Measurements from ENCODE around the gene PTMA. TPM values are rescaled to one million over a fixed set of nuclear protein-coding genes. Genes with fewer than 3 reads are reported as not detected.

The PTMA gene
- polyA plus RNA-seq, 2 of the 4 experiments (the other 2 are of a cell fraction): 1,191 to 2,360 TPM

- Histone ChIP-seq H3K4me1 (peaks cover 45% of the 10 kb centered on the region), H3K27ac (peak overlapping the region; percentile 98 to 99), H3K4me2 (peak overlapping the region; percentile 94), H3K4me3 (peak overlapping the region; percentile 100), H3K9me3 (no peaks in the 10 kb centered on the region)
- 0 out of 2 replicates have a peak, but pooled peaks have one; percentile 53 for TF ChIP-seq FOXS1 (CRISPR knock-in tag; IDR thresholded peaks at IDR 0.05)
- peak; percentile 72; the same call in 1 of the 2 replicates for TF ChIP-seq EHF (CRISPR knock-in tag; IDR thresholded peaks at IDR 0.05)
- 0 out of 3 replicates have a peak, but pooled peaks have one; percentile 25 for TF ChIP-seq SMC3 (IDR thresholded peaks at IDR 0.05)
- TF ChIP-seq RAD21 (conservative IDR thresholded peaks at IDR 0.05 in 1 of 2, IDR thresholded peaks at IDR 0.05 in 1 of 2): 0 out of 5 replicates have a peak, but pooled peaks of 1 of the 2 experiments have one; percentile 16
- TF ChIP-seq HOXB5 (CRISPR knock-in tag; IDR thresholded peaks at IDR 0.05): peak; percentile 96
- TF ChIP-seq MAX (IDR thresholded peaks at IDR 0.05): peak; percentile 99
- no peak for TF ChIP-seq FOSB (CRISPR knock-in tag; IDR thresholded peaks at IDR 0.05)
- no peak for TF ChIP-seq JUNB (IDR thresholded peaks at IDR 0.05)
- TF ChIP-seq MYC (IDR thresholded peaks at IDR 0.05; ENCODE audit: borderline replicate concordance, low read length): peak; percentile 99
- TF ChIP-seq BCL3 (IDR thresholded peaks at IDR 0.05): 0 out of 3 replicates have a peak, but pooled peaks have one; percentile 64
- TF ChIP-seq E2F6 (IDR thresholded peaks at IDR 0.05; ENCODE audit: borderline replicate concordance, low read depth): peak; percentile 97
- no peak for TF ChIP-seq ESRRA (IDR thresholded peaks at IDR 0.05; ENCODE audit: borderline replicate concordance, low read length)
- peak; percentile 60 for TF ChIP-seq CHD2 (IDR thresholded peaks at IDR 0.05; ENCODE audit: low read length, partially characterized antibody)
- TF ChIP-seq HOXB13 (CRISPR knock-in tag; IDR thresholded peaks at IDR 0.05; ENCODE audit: low read depth): peak; percentile 84
- peak; percentile 82; the same call in 1 of the 2 replicates for TF ChIP-seq HEYL (CRISPR knock-in tag; IDR thresholded peaks at IDR 0.05)
- TF ChIP-seq ZSCAN20 (CRISPR knock-in tag; IDR thresholded peaks at IDR 0.05): peak; percentile 51; the same call in 1 of the 2 replicates
- no peak for TF ChIP-seq NFE2L2 (conservative IDR thresholded peaks at IDR 0.05; ENCODE audit: low read length)
- no peak for TF ChIP-seq CEBPB (IDR thresholded peaks at IDR 0.05)
- TF ChIP-seq TP53 (CRISPR knock-in tag; IDR thresholded peaks at IDR 0.05): peak; percentile 73; the same call in 1 of the 2 replicates
- TF ChIP-seq CTCF (IDR thresholded peaks at IDR 0.05): peak; percentile 87
- TF ChIP-seq EP300 (IDR thresholded peaks at IDR 0.05): no peak
- TF ChIP-seq PBX3 (IDR thresholded peaks at IDR 0.05): peak; percentile 20; the same call in 1 of the 2 replicates
- peak; percentile 72 to 75; a peak in 4 of 5 replicates for TF ChIP-seq JUN (IDR thresholded peaks at IDR 0.05)
- peak; percentile 52 for TF ChIP-seq POLR2A (IDR thresholded peaks at IDR 0.05; ENCODE audit: low read length)
- TF ChIP-seq NPAS2 (CRISPR knock-in tag; IDR thresholded peaks at IDR 0.05; ENCODE audit: borderline replicate concordance): peak; percentile 84
- 0 out of 2 replicates have a peak, but pooled peaks have one; percentile 27 for TF ChIP-seq PHF8 (IDR thresholded peaks at IDR 0.05; ENCODE audit: borderline replicate concordance, low read depth)
- peak; percentile 27; the same call in 1 of the 2 replicates for TF ChIP-seq RNF2 (IDR thresholded peaks at IDR 0.05; ENCODE audit: borderline replicate concordance, low read depth)
- peak; percentile 93 for TF ChIP-seq ATOH8 (CRISPR knock-in tag; IDR thresholded peaks at IDR 0.05; ENCODE audit: low read depth)
- WGBS (ENCODE audit: missing lambda C conversion rate): 6% methylated on average over 7 of the region's 105 CpGs
- DNase-seq (ENCODE audit: low read depth in 1 of 2, low spot score in 1 of 2) (peak; percentile 71 to 87), ATAC-seq (peak; percentile 3 to 13), FAIRE-seq (no peak)
- ChIA-PET POLR2A (interaction anchor here (1.0 to 2.9 kb wide), 4 partner anchors 34 to 98 kb away, joined by 8 to 45 read pairs (median 9); no protein-coding TSS in a partner anchor), CTCF (interaction anchor here (0.7 to 78.4 kb wide), 3 partner anchors 59 to 101 kb away, joined by 3 to 4158 read pairs (median 3); no protein-coding TSS in a partner anchor)
Measured at GRCh38 chr2:231709981-231710798, 1.9 kb downstream of the PTMA start.
